ENCODE data around the gene ALDH9A1.

GRCh38 chr1:165616987-165617546 is 81.3 kb downstream of the ALDH9A1 start:
- no peak for TF ChIP-seq EP300 (IDR thresholded peaks at IDR 0.05)
- no peak for TF ChIP-seq ZSCAN20 (CRISPR knock-in tag; IDR thresholded peaks at IDR 0.05)
- TF ChIP-seq CTCF (IDR thresholded peaks at IDR 0.05), result no peak
- no peak for TF ChIP-seq POLR2A (IDR thresholded peaks at IDR 0.05; ENCODE audit: low read length)
- TF ChIP-seq HMGXB4 (CRISPR knock-in tag; IDR thresholded peaks at IDR 0.05; ENCODE audit: borderline replicate concordance), result no peak
- TF ChIP-seq PBX3 (IDR thresholded peaks at IDR 0.05), result no peak
- TF ChIP-seq CEBPB (IDR thresholded peaks at IDR 0.05), result no peak
- TF ChIP-seq CHD2 (IDR thresholded peaks at IDR 0.05; ENCODE audit: low read length, partially characterized antibody), result no peak
- TF ChIP-seq RCOR1 (IDR thresholded peaks at IDR 0.05; ENCODE audit: low read depth, low read length), result no peak
- no peak for TF ChIP-seq RAD21 (conservative IDR thresholded peaks at IDR 0.05 in 1 of 2, IDR thresholded peaks at IDR 0.05 in 1 of 2)
- TF ChIP-seq KDM1A (IDR thresholded peaks at IDR 0.05; ENCODE audit: low read depth), result no peak
